ENCODE measurements around the gene ANGEL2. TPM values are rescaled to one million over a fixed set of nuclear protein-coding genes. Genes with fewer than 3 reads are reported as not detected.

The ANGEL2 gene
- polyA plus RNA-seq, 1 of the 3 experiments (the other 2 are of a cell fraction): 14.0 TPM

DNA sequence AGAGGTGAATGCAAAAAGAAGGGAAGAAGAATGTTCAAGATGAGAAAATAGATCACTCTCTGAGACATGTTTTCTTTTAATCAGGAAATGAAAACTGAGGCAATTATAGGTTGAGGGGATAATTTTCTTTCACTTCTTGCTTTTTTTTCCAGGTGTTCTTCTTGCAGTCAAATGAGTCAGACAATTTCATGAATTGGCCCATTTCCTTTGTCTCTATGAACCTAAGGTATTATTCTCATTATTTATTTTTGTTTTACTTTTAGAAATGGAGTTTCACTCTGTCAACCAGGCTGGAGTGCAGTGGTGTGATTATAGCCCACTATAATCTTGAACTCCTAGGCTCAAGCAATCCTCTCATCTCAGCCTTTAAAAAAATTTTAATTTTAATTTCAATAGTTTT, 68.8 kb downstream of the ANGEL2 start:
- Histone ChIP-seq H3K4me1 (ENCODE audit: control insufficient read depth in 1 of 2, insufficient read depth in 2 of 2, low read depth in 1 of 2, low read length in 1 of 2) (peaks cover 0 to 14% of the 10 kb centered on the region in 2 experiments; a peak in 1 of 4 replicates), H3K9me3 (no peaks in the 10 kb centered on the region), H3K4me2 (no peak overlapping the region), H3K4me3 (ENCODE audit: low read depth in 2 of 2, low read length in 1 of 2) (no peak overlapping the region), H3K9me2 (no peaks in the 10 kb centered on the region), H3K9ac (no peak overlapping the region), H3F3A (replicated peaks; ENCODE audit: insufficient read depth) (no peaks in the 10 kb centered on the region), H3K36me3 (replicated peaks in 1 of 2; ENCODE audit: control insufficient read depth in 1 of 2, insufficient read depth in 2 of 2, low read length in 1 of 2) (no peaks in the 10 kb centered on the region), H3K27me3 (ENCODE audit: insufficient read depth) (no peaks in the 10 kb centered on the region), H3K27ac (ENCODE audit: low read depth in 2 of 2, low read length in 1 of 2) (no peak overlapping the region), H3K79me2 (ENCODE audit: insufficient read depth) (no peaks in the 10 kb centered on the region), H4K20me1 (ENCODE audit: insufficient read depth) (no peaks in the 10 kb centered on the region), H2AFZ (ENCODE audit: low read depth) (no peak overlapping the region)
- no peak for TF ChIP-seq NRF1 (IDR thresholded peaks at IDR 0.05; ENCODE audit: low read depth, low read length)
- TF ChIP-seq CHD2 (IDR thresholded peaks at IDR 0.05; ENCODE audit: low read length, partially characterized antibody): no peak
- TF ChIP-seq GATA2 (CRISPR knock-in tag; IDR thresholded peaks at IDR 0.05): no peak
- TF ChIP-seq, protein P1, sequence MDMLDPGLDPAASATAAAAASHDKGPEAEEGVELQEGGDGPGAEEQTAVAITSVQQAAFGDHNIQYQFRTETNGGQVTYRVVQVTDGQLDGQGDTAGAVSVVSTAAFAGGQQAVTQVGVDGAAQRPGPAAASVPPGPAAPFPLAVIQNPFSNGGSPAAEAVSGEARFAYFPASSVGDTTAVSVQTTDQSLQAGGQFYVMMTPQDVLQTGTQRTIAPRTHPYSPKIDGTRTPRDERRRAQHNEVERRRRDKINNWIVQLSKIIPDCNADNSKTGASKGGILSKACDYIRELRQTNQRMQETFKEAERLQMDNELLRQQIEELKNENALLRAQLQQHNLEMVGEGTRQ (IDR thresholded peaks at IDR 0.05; ENCODE audit: borderline replicate concordance, low read depth, low read length): no peak
- TF ChIP-seq USF1 (IDR thresholded peaks at IDR 0.05; ENCODE audit: borderline replicate concordance, low read depth): no peak
- TF ChIP-seq FOXJ3 (CRISPR knock-in tag; IDR thresholded peaks at IDR 0.05): no peak
- no peak for TF ChIP-seq RAD21 (IDR thresholded peaks at IDR 0.05; ENCODE audit: low read length)
- TF ChIP-seq FOSL2 (IDR thresholded peaks at IDR 0.05; ENCODE audit: borderline replicate concordance, low read depth): no peak
- no peak for TF ChIP-seq TAF1 (IDR thresholded peaks at IDR 0.05; ENCODE audit: borderline replicate concordance, low read depth, low read length)
- TF ChIP-seq SIN3A (IDR thresholded peaks at IDR 0.05; ENCODE audit: borderline replicate concordance, low read depth, low read length): no peak
- no peak for TF ChIP-seq ELF1 (IDR thresholded peaks at IDR 0.05)
- no peak for TF ChIP-seq EZH2phosphoT487 (IDR thresholded peaks at IDR 0.05; ENCODE audit: borderline replicate concordance, low read depth)
- no peak for TF ChIP-seq TEAD4 (IDR thresholded peaks at IDR 0.05; ENCODE audit: borderline replicate concordance, insufficient read depth)
- TF ChIP-seq YY1 (IDR thresholded peaks at IDR 0.05; ENCODE audit: low read depth): no peak
- no peak for TF ChIP-seq MXI1 (IDR thresholded peaks at IDR 0.05; ENCODE audit: low read depth, low read length)
- TF ChIP-seq RXRA (IDR thresholded peaks at IDR 0.05; ENCODE audit: borderline replicate concordance, low read depth): no peak
- TF ChIP-seq, protein P2, sequence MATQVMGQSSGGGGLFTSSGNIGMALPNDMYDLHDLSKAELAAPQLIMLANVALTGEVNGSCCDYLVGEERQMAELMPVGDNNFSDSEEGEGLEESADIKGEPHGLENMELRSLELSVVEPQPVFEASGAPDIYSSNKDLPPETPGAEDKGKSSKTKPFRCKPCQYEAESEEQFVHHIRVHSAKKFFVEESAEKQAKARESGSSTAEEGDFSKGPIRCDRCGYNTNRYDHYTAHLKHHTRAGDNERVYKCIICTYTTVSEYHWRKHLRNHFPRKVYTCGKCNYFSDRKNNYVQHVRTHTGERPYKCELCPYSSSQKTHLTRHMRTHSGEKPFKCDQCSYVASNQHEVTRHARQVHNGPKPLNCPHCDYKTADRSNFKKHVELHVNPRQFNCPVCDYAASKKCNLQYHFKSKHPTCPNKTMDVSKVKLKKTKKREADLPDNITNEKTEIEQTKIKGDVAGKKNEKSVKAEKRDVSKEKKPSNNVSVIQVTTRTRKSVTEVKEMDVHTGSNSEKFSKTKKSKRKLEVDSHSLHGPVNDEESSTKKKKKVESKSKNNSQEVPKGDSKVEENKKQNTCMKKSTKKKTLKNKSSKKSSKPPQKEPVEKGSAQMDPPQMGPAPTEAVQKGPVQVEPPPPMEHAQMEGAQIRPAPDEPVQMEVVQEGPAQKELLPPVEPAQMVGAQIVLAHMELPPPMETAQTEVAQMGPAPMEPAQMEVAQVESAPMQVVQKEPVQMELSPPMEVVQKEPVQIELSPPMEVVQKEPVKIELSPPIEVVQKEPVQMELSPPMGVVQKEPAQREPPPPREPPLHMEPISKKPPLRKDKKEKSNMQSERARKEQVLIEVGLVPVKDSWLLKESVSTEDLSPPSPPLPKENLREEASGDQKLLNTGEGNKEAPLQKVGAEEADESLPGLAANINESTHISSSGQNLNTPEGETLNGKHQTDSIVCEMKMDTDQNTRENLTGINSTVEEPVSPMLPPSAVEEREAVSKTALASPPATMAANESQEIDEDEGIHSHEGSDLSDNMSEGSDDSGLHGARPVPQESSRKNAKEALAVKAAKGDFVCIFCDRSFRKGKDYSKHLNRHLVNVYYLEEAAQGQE (IDR thresholded peaks at IDR 0.05; ENCODE audit: low read depth, low read length): no peak
- no peak for TF ChIP-seq PBX3 (IDR thresholded peaks at IDR 0.05)
- TF ChIP-seq POLR2AphosphoS5 (IDR thresholded peaks at IDR 0.05; ENCODE audit: low read depth, low read length): no peak
- POLR2A ChIA-PET: no interaction called here
- CTCF ChIA-PET: interaction anchor here (1.0 kb wide), 1 partner anchor 21 kb away, joined by 3 read pairs; no protein-coding TSS in a partner anchor
- no peak for DNase-seq
